Non-pigmented ciliary epithelial cell (primary cell): ENCODE measurements around the gene FBXL15.

Experiments
- DNase-seq: peaks from one replicate; pipeline ENCODE4 v3.0.0-alpha.2; 2010; ENCODE audit warnings: low read depth

The FBXL15 gene

DNA sequence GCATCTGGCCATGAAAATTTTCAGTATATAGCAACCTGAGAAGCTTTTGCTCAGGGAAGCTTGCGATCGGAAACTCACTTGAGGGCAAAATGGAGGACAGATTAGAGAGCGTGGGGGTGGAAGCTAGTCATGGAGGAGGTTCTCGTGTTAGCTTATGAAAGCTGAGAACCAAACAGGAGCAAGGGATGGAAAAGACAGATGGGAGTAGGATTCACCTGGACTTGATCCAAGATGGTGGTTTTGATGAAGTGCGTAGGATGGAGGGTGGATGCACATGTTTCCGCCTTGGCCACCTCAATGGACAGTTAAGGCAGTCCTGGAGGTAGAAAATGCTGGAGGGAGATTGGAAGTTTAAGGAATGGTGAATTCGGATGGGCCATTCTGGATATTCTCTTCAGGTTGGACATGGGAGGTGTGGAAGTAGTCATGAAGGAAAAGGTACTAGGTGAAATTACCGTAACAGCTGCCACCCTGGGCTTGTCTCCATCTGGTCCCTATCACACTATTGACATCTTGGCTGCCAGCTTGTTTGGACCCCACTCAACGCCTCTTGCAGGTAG is 37.0 kb downstream of the FBXL15 start:
- DNase-seq = no peak

DNA sequence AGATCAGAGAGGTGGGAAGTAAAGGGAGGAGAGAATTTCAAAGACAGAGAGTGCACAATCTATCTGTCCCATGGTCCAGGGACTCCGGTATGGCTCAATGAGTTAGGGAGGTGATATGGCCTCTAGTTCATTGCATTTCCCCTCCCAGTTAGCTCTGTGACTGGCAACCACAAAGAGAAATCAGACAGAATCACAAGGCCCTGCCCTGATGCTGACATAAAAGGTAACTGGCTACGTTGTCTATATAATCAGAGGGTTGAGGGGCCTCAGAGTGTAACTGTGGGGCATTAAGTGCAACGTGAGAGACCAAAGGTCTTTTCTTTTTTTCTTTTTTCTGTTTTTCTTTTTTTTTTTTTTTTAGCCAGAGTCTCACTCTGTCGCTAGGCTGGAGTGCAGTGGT is 38.0 kb downstream of the FBXL15 start:
- DNase-seq = no peak

- DNase-seq = no peak
These were observed 40.2 kb downstream of the FBXL15 start for GRCh38 chr10:102460836-102461186.

DNA sequence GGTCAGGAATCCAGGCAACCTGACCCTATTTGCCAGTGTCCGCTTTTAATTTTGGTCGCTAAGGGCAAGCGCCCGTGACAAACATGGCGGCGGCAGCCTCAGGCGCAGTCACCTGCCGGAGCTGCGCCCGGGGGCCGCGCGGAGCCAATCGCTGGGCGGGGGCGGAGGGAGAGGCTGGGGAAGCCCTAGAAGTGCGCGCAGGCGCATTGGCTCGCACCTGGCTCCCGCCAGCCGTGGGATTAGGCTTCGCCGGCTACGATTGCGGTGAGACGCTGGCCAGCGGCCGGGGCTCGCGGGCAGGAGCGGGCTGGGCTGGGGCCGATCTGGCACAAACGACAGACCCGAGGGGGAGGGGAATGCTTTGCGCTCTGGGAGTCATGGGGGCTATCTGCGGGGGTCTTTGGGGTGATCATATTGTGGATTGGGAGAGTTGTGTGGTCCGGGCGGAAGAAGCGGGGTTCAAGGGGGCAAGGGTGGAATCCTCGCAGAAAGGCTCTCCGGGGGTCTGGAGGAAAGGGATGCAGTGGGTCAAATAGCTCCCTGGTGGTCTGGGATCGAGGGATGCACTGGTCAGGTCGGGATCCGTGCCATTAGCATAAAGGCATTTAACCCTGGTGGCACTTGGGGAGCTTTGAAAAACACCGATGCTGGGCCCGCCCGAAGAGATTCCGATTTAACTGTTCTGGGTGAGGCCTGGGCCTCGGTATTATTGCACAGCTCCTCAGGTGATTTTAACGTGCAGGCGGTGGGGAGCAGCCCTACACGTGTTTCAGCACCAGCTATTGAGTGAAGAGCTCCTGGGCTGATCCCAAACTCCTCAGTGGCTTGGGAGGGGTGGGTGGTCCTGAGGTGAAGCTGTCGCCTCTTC is 40.8 kb downstream of the FBXL15 start:
- no peak for DNase-seq

DNA sequence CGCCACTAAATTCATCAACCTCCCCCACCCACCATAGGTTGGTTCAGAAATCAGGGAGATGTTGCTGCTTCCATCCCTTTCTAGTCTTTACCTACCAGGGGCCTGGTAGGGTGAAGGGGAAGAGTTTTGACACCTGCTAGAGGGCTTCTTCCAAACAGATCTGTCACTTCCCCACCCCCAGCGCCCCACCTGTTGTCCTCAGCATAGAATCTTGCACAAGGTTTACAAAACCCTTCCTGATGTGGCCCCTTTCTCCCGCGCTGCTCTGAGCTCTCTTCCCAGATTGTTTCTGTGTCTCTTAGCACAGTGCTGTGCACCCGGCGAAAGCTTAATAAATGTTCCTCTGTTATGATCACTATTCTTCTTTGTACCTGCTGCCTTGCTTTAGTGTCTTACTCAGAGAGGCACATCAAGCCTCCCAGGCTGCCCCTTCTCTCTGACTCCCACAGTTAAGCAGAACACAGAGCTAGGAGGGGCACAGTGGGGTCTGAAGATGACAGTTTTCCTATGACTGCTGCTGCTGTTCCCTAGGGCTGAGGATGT is 41.9 kb downstream of the FBXL15 start:
- no peak for DNase-seq

DNA sequence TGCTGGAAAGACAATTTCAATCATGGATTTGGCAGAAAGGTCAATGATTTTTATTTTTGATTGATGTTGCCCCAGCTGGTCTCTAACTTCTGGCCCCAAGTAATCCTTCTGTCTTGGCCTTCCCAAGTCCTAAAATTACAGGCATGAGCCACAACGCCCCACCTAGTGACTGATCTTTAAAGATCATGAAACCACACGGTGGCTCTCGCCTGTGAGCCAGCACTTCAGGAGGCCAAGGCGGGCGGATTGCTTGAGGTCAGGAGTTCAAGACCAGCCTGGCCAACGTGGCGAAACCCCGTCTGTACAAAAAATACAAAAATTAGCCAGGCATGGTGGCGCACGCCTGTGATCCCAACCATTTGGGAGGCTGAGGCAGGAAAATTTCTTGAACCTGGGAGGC is 43.3 kb downstream of the FBXL15 start:
- DNase-seq = no peak

DNA sequence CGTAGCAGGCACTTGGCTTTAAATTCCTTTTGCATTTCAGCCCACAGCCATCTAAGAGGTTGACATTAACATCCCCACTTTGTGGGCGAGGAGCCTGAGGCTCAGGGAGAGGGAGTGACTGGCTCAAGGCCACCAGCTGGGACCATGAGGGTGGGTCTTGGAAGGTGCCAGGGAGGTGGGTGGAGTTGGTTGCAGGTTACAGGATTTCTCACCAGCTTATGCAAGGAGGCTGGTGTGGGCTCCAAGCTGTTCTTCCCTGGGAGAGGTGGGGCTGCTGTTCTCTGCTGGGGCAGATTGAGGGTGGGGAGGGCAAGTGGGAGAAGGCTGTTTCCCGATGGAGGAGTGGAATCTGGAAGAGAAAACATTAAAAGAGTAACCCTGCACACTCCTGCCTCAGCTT is 44.8 kb downstream of the FBXL15 start:
- DNase-seq = no peak

- no peak for DNase-seq
These were observed 46.7 kb downstream of the FBXL15 start for GRCh38 chr10:102467318-102467717.

GRCh38 chr10:102467971-102468438 is 47.4 kb downstream of the FBXL15 start:
- DNase-seq = no peak

DNA sequence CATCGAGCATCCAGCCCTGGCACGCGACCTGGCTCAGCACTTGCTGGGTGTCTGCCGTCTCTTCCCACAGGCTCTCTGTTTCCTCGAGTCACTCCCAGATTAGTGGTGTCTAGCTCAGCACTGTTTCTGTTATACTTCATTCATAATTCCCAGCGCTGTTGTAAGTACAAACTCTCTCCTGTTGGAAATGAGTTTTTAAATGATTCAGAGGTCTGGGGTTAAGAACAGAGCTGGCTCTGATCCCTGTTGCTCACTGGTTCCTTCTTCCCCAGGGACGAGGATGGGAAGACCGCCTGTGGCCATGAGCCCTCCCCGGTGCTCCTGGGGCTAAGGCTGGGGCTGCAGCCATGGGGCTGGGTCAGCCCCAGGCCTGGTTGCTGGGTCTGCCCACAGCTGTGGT is 48.0 kb downstream of the FBXL15 start:
- DNase-seq = no peak

DNA sequence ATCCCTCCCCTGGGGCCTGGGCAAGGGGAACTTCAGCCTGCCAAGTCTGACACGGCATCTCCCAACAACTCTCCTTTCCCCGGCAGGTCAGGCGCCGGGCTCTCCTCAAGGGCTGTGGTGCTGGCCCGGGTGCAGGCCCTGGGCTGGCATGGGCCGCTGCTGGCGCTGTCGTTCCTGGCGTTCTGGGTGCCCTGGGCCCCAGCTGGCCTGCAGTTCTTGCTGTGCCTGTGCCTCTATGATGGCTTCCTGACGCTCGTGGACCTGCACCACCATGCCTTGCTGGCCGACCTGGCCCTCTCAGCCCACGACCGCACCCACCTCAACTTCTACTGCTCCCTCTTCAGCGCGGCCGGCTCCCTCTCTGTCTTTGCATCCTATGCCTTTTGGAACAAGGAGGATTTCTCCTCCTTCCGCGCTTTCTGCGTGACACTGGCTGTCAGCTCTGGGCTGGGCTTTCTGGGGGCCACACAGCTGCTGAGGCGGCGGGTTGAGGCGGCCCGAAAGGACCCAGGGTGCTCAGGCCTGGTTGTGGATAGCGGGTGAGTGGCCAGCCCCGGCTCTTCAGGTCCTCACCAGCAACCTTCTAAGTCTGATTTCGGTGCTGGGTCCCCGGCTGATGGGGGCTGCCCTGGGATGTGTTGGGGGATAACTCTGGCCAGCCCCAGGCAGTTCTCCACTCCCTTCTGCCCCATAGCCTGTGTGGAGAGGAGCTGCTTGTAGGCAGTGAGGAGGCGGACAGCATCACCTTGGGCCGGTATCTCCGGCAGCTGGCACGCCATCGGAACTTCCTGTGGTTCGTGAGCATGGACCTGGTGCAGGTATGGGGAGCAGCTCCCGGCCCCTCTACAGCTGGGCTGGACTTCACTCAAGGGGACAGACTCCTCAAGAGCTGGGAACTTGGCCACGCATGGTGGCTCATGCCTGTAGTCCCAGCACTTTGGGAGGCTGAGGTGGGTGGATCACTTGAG is 50.2 kb downstream of the FBXL15 start:
- no peak for DNase-seq
